C4-2B (cell line): ENCODE results near the gene MAP3K5.

Experiments
- CTCF ChIP-seq: fragments of 450-650 bp; conservative IDR thresholded peaks from 2 replicates; pipeline ENCODE4 v1.5.1; 2017; ENCODE audit warnings: mild to moderate bottlenecking
- ZFX ChIP-seq: fragments of 450-650 bp; IDR thresholded peaks from 2 replicates; pipeline ENCODE4 v1.6.1; 2017

- no peak for TF ChIP-seq CTCF
- no peak for TF ChIP-seq ZFX
Measured at GRCh38 chr6:136791296-136792094, 782 bp downstream of the MAP3K5 start.
